ENCODE measurements around the gene TRIM54.
"Not testable (repeated sequence)": the region's sequence is repeated elsewhere in the genome, so short reads cannot be mapped to it uniquely, and the experiment has no call there.

- TF ChIP-seq CTCF (tag by site-specific recombination; IDR thresholded peaks at IDR 0.05); REST (tag by site-specific recombination; IDR thresholded peaks at IDR 0.05); ZNF121 (tag by site-specific recombination; IDR thresholded peaks at IDR 0.05); ZNF560 (tag by site-specific recombination; IDR thresholded peaks at IDR 0.05; ENCODE audit: borderline replicate concordance); OSR2 (tag by site-specific recombination; IDR thresholded peaks at IDR 0.05): not testable (repeated sequence)
Observed at GRCh38 chr2:27353386-27353761, 71.1 kb downstream of the TRIM54 start.
